Fibroblast of peridontal ligament (primary cell): ENCODE measurements around the gene TAP1.
"Not testable (repeated sequence)": the region's sequence is repeated elsewhere in the genome, so short reads cannot be mapped to it uniquely, and the experiment has no call there.

Source experiments
- DNase-seq: peaks from one replicate; pipeline ENCODE4 v3.0.0-alpha.2; 2010; ENCODE audit errors: extremely low read depth

The TAP1 gene

GRCh38 chr6:32839356-32839755 is 14.1 kb downstream of the TAP1 start:
- DNase-seq: no peak

DNA sequence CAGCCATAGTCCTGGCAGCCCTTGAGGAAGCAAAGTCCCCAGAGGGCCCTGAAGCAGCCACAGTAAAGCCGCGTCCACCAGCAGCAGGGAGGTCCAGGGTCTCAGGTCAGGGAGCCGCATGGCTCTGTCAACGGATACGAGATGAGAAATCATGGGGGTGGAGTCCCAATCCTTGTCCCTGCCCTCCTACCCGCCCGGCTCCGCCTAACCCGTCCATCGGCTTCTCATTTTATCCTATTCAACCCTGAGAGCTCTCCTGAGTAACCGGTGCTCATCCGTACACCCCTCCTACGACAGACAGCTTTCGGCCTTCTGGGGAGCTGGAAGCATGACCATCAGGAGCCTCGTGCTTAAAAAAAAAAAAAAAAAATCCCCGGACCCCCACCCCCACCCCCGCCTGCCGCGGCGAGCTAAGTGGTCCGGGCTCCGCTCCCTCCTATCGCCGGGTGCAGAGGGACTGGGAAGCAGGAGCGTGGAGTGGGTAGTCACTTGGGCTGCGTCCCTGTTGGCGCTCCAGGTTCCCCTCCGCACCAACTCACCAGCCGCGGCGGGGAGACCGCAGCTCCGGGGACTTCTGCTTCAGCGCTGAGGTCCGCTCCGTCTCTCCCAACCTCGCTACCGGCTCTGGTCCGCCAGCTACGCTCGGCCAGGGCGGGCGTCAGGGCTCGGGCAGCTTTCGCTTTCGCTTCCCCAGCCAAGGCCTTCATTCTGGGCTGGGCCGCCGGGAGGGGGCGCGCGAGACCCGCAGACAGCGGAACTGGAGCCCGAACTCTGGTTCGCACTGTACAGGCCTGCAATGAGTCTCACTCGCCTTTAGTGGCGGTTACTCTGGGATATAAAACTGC is 15.2 kb downstream of the TAP1 start, which contains the start of gene TAP2:
TAP2 (minus strand) TSS at position 626 of the 845 bp plus-strand sequence; CDS start at position 120, 506 bp downstream.
- DNase-seq: peak; percentile 90

DNA sequence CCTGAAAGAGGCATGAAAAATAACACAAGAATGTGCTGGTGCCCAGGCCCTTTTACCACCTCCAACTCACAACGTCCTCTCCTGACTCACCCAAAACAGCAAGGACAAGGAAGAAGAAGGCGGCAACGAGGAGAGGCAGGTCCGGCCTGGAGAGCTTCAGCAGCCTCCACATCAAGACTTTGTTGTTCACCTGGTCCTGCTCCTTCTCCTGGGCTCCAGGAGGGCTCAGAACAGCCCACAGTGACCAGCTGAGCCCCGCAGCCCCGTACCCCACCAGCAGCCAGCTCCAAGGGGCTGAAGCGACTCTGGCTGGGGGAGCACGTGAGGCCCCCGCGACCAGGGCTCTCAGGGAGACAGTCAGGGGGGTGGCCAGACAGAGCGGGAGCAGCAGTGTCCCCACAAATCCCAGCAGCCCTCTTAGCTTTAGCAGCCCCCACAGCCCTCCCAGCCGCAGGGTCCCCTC is 15.8 kb downstream of the TAP1 start:
- DNase-seq: no peak

GRCh38 chr6:32836873-32837272 is 16.6 kb downstream of the TAP1 start:
- no peak for DNase-seq

GRCh38 chr6:32835167-32835893 is 18.2 kb downstream of the TAP1 start:
- DNase-seq: no peak

DNA sequence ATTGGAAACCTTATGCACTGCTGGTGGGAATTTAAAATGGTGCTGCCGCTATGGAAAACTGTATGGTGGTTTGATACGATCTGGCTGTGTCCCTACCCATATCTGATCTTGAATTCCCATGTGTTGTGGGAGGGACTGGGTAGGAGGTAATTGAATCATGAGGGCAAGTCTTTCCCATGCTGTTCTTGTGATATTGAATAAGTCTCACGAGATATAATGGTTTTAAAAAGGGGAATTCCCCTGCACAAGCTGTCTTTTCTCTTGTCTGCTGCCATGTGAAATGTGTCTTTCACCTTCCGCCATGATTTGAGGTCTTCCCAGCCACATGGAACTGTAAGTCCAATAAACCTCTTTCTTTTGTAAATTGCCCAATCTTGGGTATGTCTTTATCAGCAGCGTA is 19.8 kb downstream of the TAP1 start:
- DNase-seq: no peak

DNA sequence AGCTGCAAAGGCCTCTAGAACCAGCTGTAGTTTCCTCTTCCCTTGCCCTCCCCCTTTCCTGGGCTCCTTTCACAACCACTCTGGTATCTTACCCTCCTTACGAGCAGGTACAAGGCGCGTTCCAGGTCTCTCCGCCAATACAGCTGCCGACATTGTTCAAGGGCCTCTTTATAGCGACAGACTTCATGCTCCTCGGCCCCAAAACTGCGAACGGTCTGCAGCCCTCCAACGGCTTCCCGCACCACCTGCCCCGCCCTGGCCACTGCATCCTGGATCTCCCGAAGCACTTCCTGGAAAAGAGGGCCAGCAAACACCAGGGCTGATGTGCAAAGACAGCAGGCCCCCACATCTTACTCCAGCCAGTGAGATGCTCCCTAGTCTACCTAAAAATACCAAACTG is 21.0 kb downstream of the TAP1 start:
- no peak for DNase-seq

GRCh38 chr6:32830936-32831335 is 22.6 kb downstream of the TAP1 start:
- no peak for DNase-seq

- no peak for DNase-seq
These were observed 23.5 kb downstream of the TAP1 start for GRCh38 chr6:32830017-32830416.

DNA sequence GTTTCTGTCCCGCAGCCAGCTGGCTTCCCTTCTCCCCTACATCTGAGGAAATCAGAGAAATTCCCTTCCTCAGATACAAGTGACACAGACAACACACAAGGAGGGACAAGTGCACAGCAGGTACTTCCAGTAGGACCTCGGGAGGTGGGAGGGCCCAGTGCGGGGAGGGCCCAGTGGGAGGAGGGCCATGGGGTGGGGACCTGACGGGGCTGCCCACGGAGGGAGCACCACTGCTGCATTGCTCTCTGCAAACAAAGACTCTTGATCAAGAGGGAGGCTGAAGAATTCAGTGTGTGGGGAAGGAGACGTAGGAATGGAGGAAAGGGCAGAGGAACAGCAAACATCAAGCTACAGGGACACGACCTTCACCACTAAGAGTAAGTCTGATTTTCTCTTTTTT is 24.0 kb downstream of the TAP1 start:
- DNase-seq: no peak

GRCh38 chr6:32827025-32827424 is 26.5 kb downstream of the TAP1 start:
- DNase-seq: no peak

DNA sequence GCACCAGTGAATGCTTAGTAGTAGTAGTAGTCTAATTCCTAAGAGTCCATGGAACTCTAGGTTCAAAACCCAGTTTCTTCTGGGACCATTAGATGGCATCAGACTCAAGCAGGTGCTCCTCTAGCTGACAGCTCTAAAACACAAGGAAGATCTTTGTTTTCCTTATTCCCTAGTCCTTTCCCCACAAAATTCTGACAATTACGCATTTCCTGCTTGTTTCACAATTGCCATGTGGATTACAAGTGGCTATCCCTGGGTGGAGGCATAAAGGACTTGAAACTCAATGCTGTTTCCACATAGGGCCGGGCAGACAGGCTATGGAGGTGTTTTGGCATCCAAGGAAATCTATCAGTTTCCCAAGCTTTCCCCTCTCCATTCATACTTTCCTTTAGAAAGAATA is 27.5 kb downstream of the TAP1 start:
- DNase-seq: peak; percentile 68

- DNase-seq: peak; percentile 60
These were observed 33.8 kb downstream of the TAP1 start for GRCh38 chr6:32819729-32820128.

DNA sequence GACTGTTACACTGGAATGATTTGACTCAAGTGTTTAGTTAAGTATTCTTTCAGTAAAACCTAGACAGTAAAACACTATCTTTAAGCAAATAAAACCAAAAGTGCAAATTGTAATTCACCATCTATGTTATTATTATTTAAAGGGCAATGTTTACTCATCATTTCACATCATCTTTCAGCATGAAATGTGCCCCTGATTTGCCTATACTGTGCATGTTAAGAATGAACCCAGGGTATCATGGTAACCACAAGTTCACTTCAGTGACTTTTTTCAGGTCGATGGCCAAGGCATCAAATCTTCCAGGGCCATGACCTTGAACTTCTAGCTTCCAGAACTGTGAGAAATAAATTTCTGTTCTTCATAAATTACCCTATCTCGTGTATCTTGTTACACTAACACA is 34.6 kb downstream of the TAP1 start:
- no peak for DNase-seq

- peak; percentile 22 for DNase-seq
These were observed 36.7 kb downstream of the TAP1 start, which contains the start of gene HLA-DOB for GRCh38 chr6:32816746-32817204. Gene HLA-DOB (minus strand): TSS chr6:32817002. CDS start chr6:32816951, 51 bp downstream.

DNA sequence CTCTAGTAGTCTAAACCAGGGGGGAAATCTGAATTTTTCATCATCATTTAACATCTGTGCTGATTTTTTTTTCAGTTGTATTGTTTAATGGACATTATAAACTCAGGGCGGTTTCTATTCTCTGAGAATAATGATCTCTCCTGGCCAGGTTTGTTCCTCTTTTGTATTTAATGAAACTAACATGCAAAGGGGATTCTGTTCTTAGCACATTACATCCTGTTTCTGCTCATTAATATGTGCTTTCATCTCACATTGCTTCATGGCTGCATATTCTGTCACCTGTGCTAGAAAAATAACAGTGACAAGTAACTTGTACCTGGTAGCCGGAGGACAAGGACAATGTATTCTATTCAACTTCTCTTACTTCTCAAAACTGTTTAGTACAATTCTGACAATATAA is 37.5 kb downstream of the TAP1 start:
- no peak for DNase-seq

DNA sequence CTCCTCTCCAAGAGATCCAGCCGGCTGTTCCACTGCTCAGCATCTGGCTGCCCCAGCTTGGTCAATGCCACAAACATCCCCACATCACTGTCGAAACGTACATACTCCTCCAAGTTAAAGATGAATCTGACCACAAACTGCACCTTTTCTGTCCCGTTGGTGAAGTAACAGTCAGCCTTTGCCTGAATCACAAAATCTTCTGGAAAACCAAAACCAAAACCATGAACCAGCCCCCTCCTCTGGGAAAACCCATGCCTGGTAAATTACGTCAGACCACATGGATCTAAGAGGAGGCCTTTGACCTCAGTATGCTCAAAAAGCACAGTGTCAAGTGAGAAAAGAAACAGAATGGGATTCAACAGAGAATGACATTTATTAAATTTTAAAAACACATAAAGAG is 38.4 kb downstream of the TAP1 start:
- peak; percentile 83 for DNase-seq

DNA sequence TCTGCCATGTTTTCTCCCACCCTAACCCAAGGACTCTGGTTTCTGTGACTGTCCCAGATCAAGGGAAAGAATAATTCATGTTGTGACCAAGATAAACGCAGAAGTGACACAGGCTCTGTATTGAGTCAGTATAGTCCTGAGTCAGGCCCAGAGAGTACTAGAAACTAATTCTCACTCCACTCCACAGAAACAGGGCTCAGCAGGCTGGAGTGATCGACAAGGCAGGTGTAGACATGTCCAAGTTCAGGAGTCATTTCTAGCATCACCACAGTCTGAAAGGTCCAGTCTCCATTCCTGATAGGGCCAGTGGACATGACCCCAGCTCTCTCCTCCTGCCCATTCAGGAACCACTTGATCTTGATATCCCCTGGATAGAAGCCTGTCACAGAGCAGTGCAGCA is 39.4 kb downstream of the TAP1 start:
- DNase-seq: no peak

DNA sequence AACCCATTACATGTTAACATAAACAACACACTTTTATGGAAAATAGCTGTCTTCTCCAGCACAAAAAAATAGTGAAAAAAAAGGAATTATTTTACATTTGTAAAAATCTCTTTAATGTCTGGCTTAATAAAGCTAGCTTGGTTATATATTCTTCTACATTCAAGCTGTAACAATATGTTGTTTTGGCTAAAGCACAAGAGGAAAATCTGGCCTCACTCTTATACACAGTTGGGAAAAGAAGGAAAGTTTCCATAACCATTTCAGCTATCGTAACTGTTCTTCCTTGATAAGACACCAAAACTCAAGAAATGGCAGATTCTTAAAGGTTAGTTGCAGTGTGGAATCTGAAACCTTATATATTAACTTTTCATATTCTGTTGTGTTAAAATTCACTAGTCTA is 44.3 kb downstream of the TAP1 start:
- DNase-seq: no peak

- DNase-seq: no peak
These were observed 46.4 kb downstream of the TAP1 start for GRCh38 chr6:32807020-32807580.

GRCh38 chr6:32805404-32805803 is 48.1 kb downstream of the TAP1 start:
- DNase-seq: not testable (repeated sequence)

GRCh38 chr6:32803416-32803815 is 50.1 kb downstream of the TAP1 start:
- DNase-seq: no peak
